Head of caudate nucleus (tissue), 42 donors: ENCODE results near the gene C10orf143.
A peak's percentile ranks its signal among the peaks of the same experiment; 100 is the strongest.
"Not testable (repeated sequence)": the region's sequence is repeated elsewhere in the genome, so short reads cannot be mapped to it uniquely, and the experiment has no call there.

Experiments used
- DNase-seq, 42 donors: peaks; one replicate each; pipeline versions ENCODE4 v3.0.0 to v3.0.0-alpha.2; 2020 to 2021; ENCODE audit warnings: mixed read lengths in 7 of 42
- intact Hi-C: fragments of 100-400 bp; cut with DNase I; formaldehyde crosslinking; loops from one replicate; pipeline ENCODE4 v1.15.0; 2022

The C10orf143 gene

GRCh38 chr10:130040817-130041330 lies 69.8 kb downstream of the C10orf143 start:
- intact Hi-C loops, result no loop called here
- peak in 1 of 42 donors; percentile 9 for DNase-seq

GRCh38 chr10:130040351-130040750 lies 70.3 kb downstream of the C10orf143 start:
- peak in 2 of 42 donors; percentile 4 to 34 for DNase-seq
- intact Hi-C loops, result no loop called here

GRCh38 chr10:130039141-130039540 lies 71.5 kb downstream of the C10orf143 start:
- DNase-seq, result peak in 2 of 42 donors; percentile 6 to 19
- intact Hi-C loops, result no loop called here

- intact Hi-C loops, result no loop called here
- DNase-seq, result peak in 2 of 42 donors; percentile 0 to 27
Measured at GRCh38 chr10:130038611-130039109, 72.0 kb downstream of the C10orf143 start.

GRCh38 chr10:130038019-130038555 lies 72.5 kb downstream of the C10orf143 start:
- peak in 2 of 42 donors; percentile 1 to 5 for DNase-seq
- intact Hi-C loops, result no loop called here

- peak in 4 of 42 donors; percentile 2 to 37 (median 5) for DNase-seq
- intact Hi-C loops, result no loop called here
Measured at GRCh38 chr10:130037169-130037661, 73.4 kb downstream of the C10orf143 start.

- DNase-seq, result peak in 3 of 42 donors; percentile 4 to 22 (median 6)
Measured at GRCh38 chr10:130036296-130037065, 74.1 kb downstream of the C10orf143 start.

GRCh38 chr10:130029209-130029608 lies 81.4 kb downstream of the C10orf143 start:
- peak in 1 of 42 donors; percentile 7 for DNase-seq

More at GRCh38 chr10:130036296-130037065, 74.1 kb downstream of the C10orf143 start:
- intact Hi-C loops, result no loop called here

GRCh38 chr10:130028465-130028819 lies 82.2 kb downstream of the C10orf143 start:
- DNase-seq, result peak in 2 of 42 donors; percentile 0 to 13
- intact Hi-C loops, result no loop called here

More at GRCh38 chr10:130029209-130029608, 81.4 kb downstream of the C10orf143 start:
- intact Hi-C loops, result no loop called here

- DNase-seq, result peak in 4 of 42 donors; percentile 9 to 41 (median 18)
- intact Hi-C loops, result no loop called here
Measured at GRCh38 chr10:130027716-130028464, 82.7 kb downstream of the C10orf143 start.

- intact Hi-C loops, result no loop called here
- peak in 2 of 42 donors; percentile 9 to 29 for DNase-seq
Measured at GRCh38 chr10:130026670-130027456, 83.8 kb downstream of the C10orf143 start.

GRCh38 chr10:130025811-130026485 lies 84.7 kb downstream of the C10orf143 start:
- no peak for DNase-seq

GRCh38 chr10:130025326-130025725 lies 85.3 kb downstream of the C10orf143 start:
- no peak for DNase-seq
- intact Hi-C loops, result no loop called here

More at GRCh38 chr10:130025811-130026485, 84.7 kb downstream of the C10orf143 start:
- intact Hi-C loops, result no loop called here

GRCh38 chr10:130024779-130025325 lies 85.8 kb downstream of the C10orf143 start:
- peak in 2 of 42 donors; percentile 1 to 8 for DNase-seq
- intact Hi-C loops, result no loop called here

GRCh38 chr10:130024326-130024725 lies 86.3 kb downstream of the C10orf143 start:
- intact Hi-C loops, result not testable (repeated sequence)

GRCh38 chr10:130023454-130024230 lies 87.0 kb downstream of the C10orf143 start:
- intact Hi-C loops, result no loop called here
- peak in 5 of 42 donors; percentile 7 to 26 (median 21) for DNase-seq

More at GRCh38 chr10:130024326-130024725, 86.3 kb downstream of the C10orf143 start:
- DNase-seq, result peak in 1 of 42 donors; percentile 2
